Renal cortical epithelial cell (primary cell): Measurements from ENCODE around the gene ORMDL2. TPM values are rescaled to one million over a fixed set of nuclear protein-coding genes. Genes with fewer than 3 reads are reported as not detected.
"Not testable (repeated sequence)": the region's sequence is repeated elsewhere in the genome, so short reads cannot be mapped to it uniquely, and the experiment has no call there.

ENCODE experiments used
- DNase-seq: peaks from one replicate; pipeline ENCODE4 v3.0.0-alpha.2; 2011; ENCODE audit warnings: low read depth
- total RNA-seq: library from RNA; depleted of rRNA; stranded (reverse); fragments of >200 nt; gene quantifications from 2 replicates; pipeline ENCODE4 v1.2.3, GENCODE V29; 2014

Gene ORMDL2
- total RNA-seq, 1 donor from 2014 or later: 35.5 TPM

DNA sequence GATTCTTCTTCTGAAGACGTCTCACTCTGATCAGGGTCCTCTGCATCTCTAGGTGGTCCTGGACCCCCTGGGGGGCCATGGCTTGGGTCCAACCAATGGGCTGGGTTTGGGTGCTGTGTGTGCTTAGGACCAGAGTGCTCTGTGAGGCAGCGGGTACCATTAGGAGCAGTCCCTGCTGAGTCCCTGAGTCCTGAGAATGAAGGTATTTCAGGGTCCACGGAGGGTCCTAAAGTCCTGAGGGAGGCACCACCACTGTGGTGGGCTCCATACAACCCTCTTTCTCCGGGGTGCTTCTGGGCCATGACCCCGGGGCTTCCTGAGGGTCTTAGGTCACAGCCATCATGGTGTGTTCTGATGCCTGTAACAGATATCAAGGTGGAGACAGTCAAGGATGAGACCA, 10.5 kb downstream of the ORMDL2 start:
- no peak for DNase-seq

GRCh38 chr12:55829967-55830600, 12.2 kb downstream of the ORMDL2 start:
- no peak for DNase-seq

DNA sequence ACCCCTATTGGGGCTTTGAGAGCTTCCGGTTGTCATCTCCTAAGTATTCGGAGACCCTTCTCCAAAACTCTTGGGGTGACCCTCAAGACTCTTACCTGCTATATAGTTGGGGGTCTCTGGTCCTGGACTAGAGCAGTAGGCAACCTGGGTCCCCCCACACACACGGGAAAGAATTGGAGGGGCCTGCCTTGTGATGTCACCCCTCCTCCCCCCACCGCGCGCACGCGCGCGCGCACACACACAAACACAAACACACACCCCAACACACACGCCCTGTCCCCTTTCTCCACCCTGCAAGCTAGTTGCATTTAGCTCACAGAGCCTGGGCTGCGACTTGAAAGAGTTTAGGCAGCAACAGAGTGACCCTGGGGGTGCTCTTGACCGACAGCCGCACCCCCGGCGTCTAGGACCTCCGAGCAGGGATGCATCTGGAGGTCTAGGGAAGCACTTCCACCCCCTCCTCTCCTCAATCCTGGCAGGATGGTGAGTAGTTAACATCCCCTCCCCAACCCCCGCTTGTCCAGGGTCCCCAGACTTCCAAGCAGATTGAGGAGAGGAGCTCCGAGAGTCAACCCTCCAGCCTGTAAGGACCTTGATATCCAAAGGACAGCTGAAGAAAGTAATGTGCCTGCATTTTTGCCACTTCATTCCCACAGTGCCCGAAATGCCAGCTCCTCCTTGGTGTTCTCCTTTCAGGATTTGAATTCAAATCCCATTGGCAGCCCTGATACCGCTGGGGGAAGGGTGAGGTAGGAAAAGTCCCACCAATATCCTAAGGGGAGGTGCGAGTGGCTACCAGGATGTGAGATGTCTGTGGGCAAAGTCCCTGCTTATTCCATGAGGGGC, 13.0 kb downstream of the ORMDL2 start:
- peak; percentile 23 for DNase-seq

DNA sequence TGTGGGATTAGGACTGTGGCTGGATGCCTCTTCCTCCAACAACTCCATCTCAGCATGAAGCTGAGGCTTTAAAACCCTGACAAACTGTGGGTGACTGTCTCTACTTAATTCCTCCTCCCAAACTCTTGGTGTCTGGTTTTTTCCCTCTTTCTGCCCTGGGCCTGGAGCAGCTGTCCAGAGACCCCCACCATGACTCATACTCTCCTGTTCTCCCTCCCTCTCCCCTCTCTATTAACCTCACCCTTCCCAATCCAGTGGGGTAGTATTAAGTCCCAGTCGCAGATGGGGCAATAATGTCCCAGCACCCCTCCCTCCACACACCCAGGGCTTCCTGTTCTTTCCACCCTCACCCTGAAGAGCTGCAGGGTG, 13.6 kb downstream of the ORMDL2 start:
- no peak for DNase-seq

GRCh38 chr12:55833056-55833455, 15.2 kb downstream of the ORMDL2 start:
- DNase-seq: no peak

DNA sequence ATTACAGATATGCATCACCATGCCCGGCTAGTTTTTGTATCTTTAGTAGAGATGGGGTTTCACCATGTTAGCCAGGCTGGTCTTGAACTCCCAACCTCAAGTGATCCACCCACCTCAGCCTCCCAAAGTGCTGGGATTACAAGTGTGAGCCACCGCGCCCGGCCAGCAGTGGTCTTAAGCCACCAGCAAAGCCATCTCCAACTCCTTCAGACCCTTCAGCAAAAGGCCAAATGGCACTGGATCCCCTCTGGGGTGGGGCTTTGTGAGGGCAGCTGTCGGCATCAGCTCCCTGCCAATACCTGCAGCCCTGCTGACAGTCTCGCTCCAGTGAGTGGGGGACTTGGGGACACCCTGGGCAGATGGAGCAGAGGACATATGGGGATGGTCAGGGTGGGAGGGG, 16.6 kb downstream of the ORMDL2 start:
- DNase-seq: not testable (repeated sequence)

- DNase-seq: no peak
These were observed 20.5 kb downstream of the ORMDL2 start for GRCh38 chr12:55838361-55838760.

GRCh38 chr12:55839345-55840140, 21.7 kb downstream of the ORMDL2 start:
- DNase-seq: no peak

DNA sequence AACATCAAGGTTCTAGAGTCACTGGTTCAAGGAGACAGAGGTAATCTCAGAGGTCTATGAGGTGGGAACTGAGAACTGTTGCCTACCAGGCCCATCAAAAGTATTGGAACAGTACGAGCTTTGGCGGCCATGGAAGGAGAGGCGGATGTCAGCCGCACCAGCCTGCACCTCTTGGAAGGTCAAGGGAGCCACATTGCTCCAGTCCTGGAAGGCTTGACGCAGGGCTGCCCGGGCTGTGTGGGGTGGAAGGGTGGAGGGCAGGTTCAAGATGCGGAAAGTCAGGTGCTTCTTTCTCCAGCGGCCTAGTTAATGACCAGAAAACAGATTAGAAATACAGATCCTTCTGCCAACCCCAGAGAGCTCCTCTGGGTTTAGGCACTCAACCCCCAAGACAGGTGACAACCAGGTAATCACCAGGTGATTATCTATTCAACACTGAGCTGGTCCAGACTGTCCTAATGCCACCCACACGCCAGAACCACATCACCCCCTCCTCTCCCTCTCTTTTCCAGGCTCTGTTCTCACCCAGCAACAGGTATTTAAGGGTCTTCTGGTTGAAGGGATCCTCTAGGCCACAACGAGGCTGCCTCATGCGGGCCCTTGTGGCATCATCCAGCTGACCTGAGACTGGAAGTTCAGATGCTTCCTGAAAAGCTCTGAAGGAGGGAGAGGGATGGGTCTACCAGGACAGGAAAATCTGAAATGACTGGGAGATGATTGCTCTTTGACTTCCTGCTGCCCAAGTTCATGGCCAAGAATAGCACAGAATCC, 22.9 kb downstream of the ORMDL2 start:
- DNase-seq: no peak

DNA sequence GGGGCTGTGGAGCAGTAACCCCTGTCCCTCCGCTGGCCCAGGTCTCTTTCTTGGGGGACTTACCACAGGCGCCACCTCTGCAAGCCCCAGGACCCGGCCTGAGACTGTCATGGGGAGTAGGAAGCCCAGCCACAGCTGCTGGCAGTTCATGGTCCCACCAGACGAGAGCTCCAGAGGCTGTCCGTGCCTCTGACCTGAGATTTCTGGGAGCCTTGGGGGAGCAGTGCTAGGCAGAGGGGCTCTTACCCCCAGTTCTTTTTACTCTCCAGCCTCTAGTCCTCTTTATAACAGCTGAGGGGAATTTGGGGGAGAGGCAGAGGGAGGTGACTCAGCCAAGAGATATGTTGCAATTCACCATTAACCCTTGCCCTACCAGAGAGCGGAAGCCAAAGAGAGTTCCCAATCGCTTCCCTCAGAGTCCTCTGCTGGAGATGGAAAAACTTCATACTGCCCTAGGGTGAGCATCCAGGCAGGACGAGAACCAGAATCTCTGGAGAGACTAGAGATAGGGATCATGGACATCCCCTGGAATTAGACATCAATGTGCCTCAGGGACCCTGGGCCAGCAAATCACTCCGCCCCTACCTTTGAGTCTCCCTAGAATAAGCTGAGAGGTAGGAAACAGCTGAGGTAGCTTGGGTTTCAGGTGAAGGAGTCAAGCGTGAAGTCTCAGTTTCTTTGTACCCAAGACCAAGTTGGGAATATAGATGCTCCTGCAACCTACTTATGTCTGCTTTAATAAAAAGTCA, 25.0 kb downstream of the ORMDL2 start, which contains the start of gene MMP19:
TSS of gene MMP19 (minus strand) at position 256 of the 749 bp plus-strand sequence. CDS start at position 150, 106 bp downstream.
- DNase-seq: peak; percentile 54

DNA sequence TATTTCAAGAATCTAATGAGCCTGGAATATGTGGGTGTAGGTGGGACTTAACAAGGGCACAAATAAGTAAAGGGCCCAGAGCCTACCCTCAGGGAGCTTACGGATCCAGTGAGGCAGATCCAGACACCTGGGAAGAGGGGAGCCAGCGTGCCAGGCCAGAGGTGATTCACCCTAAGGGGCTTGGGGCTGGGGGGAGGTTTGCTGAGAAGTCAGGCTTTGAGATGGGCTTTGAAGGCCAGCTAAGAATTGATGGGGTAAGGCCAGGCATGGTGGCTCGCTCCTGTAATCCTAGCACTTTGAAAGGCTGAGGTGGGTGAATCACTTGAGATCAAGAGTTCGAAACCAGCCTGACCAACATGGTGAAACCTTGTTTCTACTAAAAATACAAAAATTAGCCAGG, 25.6 kb downstream of the ORMDL2 start:
- DNase-seq: no peak

GRCh38 chr12:55844961-55845360, 27.1 kb downstream of the ORMDL2 start:
- DNase-seq: no peak

- no peak for DNase-seq
These were observed 27.5 kb downstream of the ORMDL2 start for GRCh38 chr12:55845361-55845760.

- DNase-seq: no peak
These were observed 28.1 kb downstream of the ORMDL2 start for GRCh38 chr12:55845785-55846496.

DNA sequence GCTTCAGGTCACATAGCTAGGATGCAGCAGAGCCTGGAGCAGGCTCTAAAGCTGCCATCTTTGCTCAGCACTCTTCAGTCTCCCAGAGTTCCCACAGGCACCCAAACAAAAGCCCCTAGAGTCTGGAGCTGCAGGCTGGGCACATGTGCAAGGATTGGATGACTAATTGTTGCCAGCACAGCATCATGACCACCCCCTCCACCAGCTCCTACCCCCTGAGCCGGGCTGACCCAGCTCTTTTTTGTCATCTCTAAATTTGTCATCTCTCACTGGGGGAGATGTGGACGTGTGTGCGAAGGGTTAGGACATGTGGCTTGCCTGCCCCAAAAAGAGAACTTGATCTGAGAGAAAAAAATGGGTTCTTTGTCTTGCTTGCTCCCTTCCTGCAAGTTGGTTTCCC, 29.2 kb downstream of the ORMDL2 start:
- DNase-seq: peak; percentile 26

DNA sequence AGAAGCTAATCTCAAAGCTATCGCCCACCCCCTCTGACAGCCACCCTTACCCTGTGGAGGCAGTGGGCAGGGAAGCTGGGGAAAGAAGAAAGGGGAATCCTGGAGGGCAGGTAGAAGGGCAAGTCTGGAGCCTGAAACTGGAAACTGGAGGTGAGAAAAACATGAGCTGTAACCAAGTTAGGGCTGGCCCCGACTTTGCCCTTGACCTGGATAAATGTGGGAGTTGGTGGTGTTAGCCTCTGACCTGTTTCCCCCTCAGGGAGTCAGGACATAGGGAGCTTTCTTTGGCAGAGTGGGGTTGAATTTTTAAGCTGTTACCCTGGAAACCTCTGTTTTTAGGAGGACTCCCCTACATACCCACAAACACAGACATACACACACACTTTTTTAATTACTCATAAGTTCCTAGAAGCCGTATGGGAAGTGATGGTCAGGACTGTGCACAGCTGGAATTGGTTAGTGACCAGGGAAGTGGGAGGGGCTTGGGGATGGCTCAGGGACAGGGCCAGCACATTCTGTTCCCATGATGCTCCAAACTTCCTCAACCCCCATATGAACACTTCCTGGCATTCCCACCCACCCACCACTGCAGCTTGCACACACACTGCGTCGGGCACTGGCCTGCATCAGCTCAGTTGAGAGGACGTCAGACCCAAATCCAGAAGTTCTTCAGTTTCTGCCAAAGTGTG, 29.9 kb downstream of the ORMDL2 start:
- DNase-seq: peak; percentile 86

DNA sequence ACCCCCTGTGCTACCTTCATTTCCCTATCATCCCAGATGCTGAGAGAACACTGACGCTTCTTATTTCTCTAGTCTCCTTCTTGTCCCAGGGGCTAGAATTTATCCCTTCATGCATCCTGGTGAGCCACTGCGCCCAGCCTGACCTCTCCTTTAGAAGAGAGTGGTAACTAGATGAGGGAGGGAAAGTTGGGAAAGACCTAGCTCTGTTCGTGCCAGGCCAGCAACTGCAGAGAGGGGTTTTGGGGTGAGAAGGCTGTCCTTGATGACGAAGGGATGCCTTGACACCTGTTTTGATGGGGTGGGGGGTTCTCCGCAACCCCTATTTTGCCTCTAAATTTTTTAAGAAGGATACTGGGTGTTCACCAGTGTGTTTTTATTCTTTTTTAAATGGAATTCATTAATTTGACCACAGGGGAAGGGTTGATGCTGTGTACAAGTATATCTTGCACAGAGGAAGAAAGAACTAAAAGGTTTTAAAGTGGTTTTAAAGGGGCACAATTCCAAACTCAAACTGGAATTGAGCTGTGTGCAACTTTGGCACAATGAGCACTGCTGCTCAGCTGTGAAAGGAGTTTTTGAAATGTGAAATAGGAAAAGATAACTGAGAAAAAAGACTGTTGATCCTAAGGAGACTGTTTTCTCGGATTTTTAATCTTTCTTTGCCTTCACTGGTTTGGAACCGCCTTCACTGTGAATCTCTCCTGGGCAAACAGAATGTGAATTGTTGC, 31.9 kb downstream of the ORMDL2 start:
- no peak for DNase-seq

- DNase-seq: no peak
These were observed 32.6 kb downstream of the ORMDL2 start for GRCh38 chr12:55850401-55850800.

DNA sequence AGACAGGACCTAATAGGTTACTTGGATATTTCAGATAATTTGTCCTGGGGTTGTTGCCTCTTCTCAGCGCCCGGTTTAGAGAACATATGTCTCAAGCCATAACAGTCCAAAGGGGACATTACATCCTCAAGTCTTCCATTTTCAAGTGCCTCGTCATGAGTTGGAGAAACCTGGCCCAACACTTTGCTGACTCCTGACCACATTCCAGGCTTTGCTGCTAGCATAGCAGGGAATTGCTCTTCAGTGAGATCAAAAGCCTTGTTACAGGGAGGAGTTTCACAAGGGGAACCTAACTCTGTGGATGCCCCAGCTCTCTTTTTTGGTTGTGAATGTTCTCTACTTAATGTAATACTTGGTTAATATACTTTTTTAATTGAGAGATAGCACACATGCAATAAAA, 33.1 kb downstream of the ORMDL2 start:
- DNase-seq: no peak
